Left lung (tissue), 10 donors: ENCODE data around the gene TFCP2L1. TPM values are rescaled to one million over a fixed set of nuclear protein-coding genes. Genes with fewer than 3 reads are reported as not detected.

Source experiments
- ATAC-seq: fragments of 200-7000 bp; cut with Tn5 transposase; one replicate; pipeline ENCODE4 v1.9.1; 2020; ENCODE audit warnings: moderate library complexity
- DNase-seq, 4 donors: peaks; one replicate each; pipeline ENCODE4 v3.0.0-alpha.2; 2013 to 2020
- H3K27ac ChIP-seq, 2 donors: fragments of 200-600 bp; sonication (generic) in 1 of 2; one replicate each; pipeline versions ENCODE4 v1.5.0 to v1.8.0; 2020 to 2021
- H3K27me3 ChIP-seq, 2 donors: fragments of 200-600 bp; sonication (generic) in 1 of 2; one replicate each; pipeline versions ENCODE4 v1.5.0 to v1.8.0; 2020 to 2021
- H3K36me3 ChIP-seq, 2 donors: fragments of 200-600 bp; sonication (generic) in 1 of 2; one replicate each; pipeline versions ENCODE4 v1.5.0 to v1.8.0; 2020 to 2021
- H3K4me1 ChIP-seq, 2 donors: fragments of 200-600 bp; one replicate each; pipeline ENCODE4 v1.8.0; 2021
- H3K4me3 ChIP-seq, 2 donors: fragments of 200-600 bp; sonication (generic) in 1 of 2; one replicate each; pipeline versions ENCODE4 v1.5.0 to v1.8.0; 2020 to 2021; ENCODE audit warnings: mild to moderate bottlenecking in 1 of 2
- H3K9me3 ChIP-seq, 2 donors: fragments of 200-600 bp; sonication (generic) in 1 of 2; one replicate each; pipeline versions ENCODE4 v1.5.0 to v1.8.0; 2020 to 2021
- CTCF ChIP-seq, 2 donors: fragments of 200-600 bp; sonication (generic) in 1 of 2; IDR thresholded peaks; one replicate each; pipeline versions ENCODE4 v1.5.0 to v1.8.0; 2021; ENCODE audit warnings: antibody characterized with exemption in 2 of 2
- intact Hi-C, 2 donors: fragments of 100-400 bp; cut with DNase I; formaldehyde crosslinking; loops; one replicate each; pipeline versions ENCODE4 v1.11.2 to v1.14.2; 2022
- polyA plus RNA-seq, 6 donors: library from polyadenylated mRNA; unstranded; fragments of 120-200 nt; gene quantifications; one replicate each; pipeline ENCODE4 v1.2.1, GENCODE V29; 2013; ENCODE audit not compliant: insufficient read length in 6 of 6
- total RNA-seq, 2 donors: library from RNA; stranded (reverse); fragmentation: NEBNext Ultra II Directional; extraction: Animal tissue kit (Norgen Biotek cat#: 25700); gene quantifications; one replicate each; pipeline ENCODE4 v1.2.1, GENCODE V29; 2021
- donor health status: DM: no; HTN: yes; CAD: no.
- donor health status: DM: no; HTN: no; CAD: no.

The TFCP2L1 gene
- total and polyA plus RNA-seq, 8 donors = 3.5 to 32.5 (median 4.6) TPM

- peak; percentile 45 for ATAC-seq
- Histone ChIP-seq H3K36me3 (no peaks in the 10 kb centered on the region), H3K27me3 (no peaks in the 10 kb centered on the region), H3K27ac (no peak overlapping the region), H3K4me1 (no peaks in the 10 kb centered on the region), H3K9me3 (no peaks in the 10 kb centered on the region), H3K4me3 (no peak overlapping the region)
- DNase-seq = peak in 1 of 4 donors; percentile 22
- no peak for TF ChIP-seq CTCF (IDR thresholded peaks at IDR 0.05)
- intact Hi-C loops = no loop called here
These were observed 18.4 kb downstream of the TFCP2L1 start for GRCh38 chr2:121266543-121267106.

- ATAC-seq = no peak
- DNase-seq = no peak
- no peak overlapping the region for H3K4me3 ChIP-seq
- H3K27ac ChIP-seq = no peak overlapping the region
- H3K4me1 ChIP-seq = no peaks in the 10 kb centered on the region
- no peaks in the 10 kb centered on the region for H3K36me3 ChIP-seq
- TF ChIP-seq CTCF (IDR thresholded peaks at IDR 0.05) = no peak
- no peaks in the 10 kb centered on the region for H3K9me3 ChIP-seq
- H3K27me3 ChIP-seq = no peaks in the 10 kb centered on the region
- intact Hi-C loops = no loop called here
These were observed 20.8 kb downstream of the TFCP2L1 start for GRCh38 chr2:121263996-121264715.

GRCh38 chr2:121260370-121261154 lies 24.4 kb downstream of the TFCP2L1 start:
- H3K27ac ChIP-seq = no peak overlapping the region
- DNase-seq = peak in 1 of 4 donors; percentile 14

GRCh38 chr2:121258051-121258450 lies 27.0 kb downstream of the TFCP2L1 start:
- TF ChIP-seq CTCF (IDR thresholded peaks at IDR 0.05) = no peak
- H3K27me3 ChIP-seq = peaks cover 0 to 14% of the 10 kb centered on the region in 2 donors
- no peak overlapping the region for H3K27ac ChIP-seq
- no peak for ATAC-seq
- H3K4me1 ChIP-seq = no peaks in the 10 kb centered on the region
- DNase-seq = no peak
- H3K9me3 ChIP-seq = no peaks in the 10 kb centered on the region
- H3K36me3 ChIP-seq = no peaks in the 10 kb centered on the region
- no peak overlapping the region for H3K4me3 ChIP-seq
- intact Hi-C loops = no loop called here

More at GRCh38 chr2:121260370-121261154, 24.4 kb downstream of the TFCP2L1 start:
- no peak for ATAC-seq
- intact Hi-C loops = no loop called here
- Histone ChIP-seq H3K36me3 (no peaks in the 10 kb centered on the region), H3K9me3 (no peaks in the 10 kb centered on the region), H3K4me3 (no peak overlapping the region), H3K27me3 (peaks cover 0 to 14% of the 10 kb centered on the region in 2 donors), H3K4me1 (no peaks in the 10 kb centered on the region)
- no peak for TF ChIP-seq CTCF (IDR thresholded peaks at IDR 0.05)

- Histone ChIP-seq H3K4me1 (no peaks in the 10 kb centered on the region), H3K27me3 (peaks cover 0 to 14% of the 10 kb centered on the region in 2 donors), H3K4me3 (no peak overlapping the region), H3K9me3 (no peaks in the 10 kb centered on the region), H3K27ac (no peak overlapping the region), H3K36me3 (no peaks in the 10 kb centered on the region)
- no peak for ATAC-seq
- intact Hi-C loops = no loop called here
- TF ChIP-seq CTCF (IDR thresholded peaks at IDR 0.05) = no peak
- peak in 2 of 4 donors; percentile 4 to 9 for DNase-seq
These were observed 27.5 kb downstream of the TFCP2L1 start for GRCh38 chr2:121257480-121257840.
